CD4-positive, alpha-beta T cell treated with Interleukin-21 for 1 hour (primary cell): Measurements from ENCODE around the gene DEFB113.

Experiments used
- DNase-seq: peaks from one replicate; pipeline ENCODE4 v3.0.0-alpha.2; 2020

Gene DEFB113

GRCh38 chr6:49934770-49935169 is 34.7 kb downstream of the DEFB113 start:
- no peak for DNase-seq

- no peak for DNase-seq
These were observed 35.9 kb downstream of the DEFB113 start for GRCh38 chr6:49933526-49933925.

DNA sequence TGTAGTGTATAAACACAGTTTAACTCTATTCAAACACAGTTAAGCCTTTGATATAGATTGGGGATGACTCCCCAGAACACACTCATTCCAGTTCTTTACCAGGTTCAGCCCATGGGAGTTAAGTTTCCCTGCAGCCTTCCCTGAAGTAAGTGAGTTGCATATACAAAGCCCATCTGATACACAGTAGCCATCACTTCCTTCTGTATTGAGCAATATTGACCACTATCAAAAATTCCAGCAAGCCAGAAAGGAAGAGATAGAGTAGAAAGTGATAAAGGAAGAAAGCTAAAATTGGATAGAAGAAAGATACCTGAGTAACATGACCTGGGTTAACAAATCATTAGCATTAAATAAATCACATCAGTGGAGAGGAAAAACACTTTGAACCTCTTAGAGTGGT is 40.1 kb downstream of the DEFB113 start:
- DNase-seq: no peak

DNA sequence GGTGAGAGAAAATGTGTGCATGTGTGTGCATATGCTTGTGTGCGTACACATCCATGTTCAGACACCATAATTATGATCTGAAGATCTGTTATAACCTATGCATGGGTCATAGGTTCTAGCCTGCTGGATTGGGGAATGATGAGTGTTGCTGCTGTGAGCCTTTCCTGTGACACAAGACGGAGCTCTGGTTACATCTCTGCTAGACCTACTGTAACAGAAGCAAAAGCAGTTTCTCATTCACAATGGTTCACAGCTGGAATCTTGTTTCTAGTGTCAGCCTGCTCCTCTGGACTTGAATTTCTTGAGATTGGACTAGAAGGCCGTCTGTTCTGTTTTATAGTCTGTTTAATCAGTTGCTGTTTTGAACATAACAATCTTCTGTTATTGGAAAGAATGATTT is 45.6 kb downstream of the DEFB113 start:
- no peak for DNase-seq

DNA sequence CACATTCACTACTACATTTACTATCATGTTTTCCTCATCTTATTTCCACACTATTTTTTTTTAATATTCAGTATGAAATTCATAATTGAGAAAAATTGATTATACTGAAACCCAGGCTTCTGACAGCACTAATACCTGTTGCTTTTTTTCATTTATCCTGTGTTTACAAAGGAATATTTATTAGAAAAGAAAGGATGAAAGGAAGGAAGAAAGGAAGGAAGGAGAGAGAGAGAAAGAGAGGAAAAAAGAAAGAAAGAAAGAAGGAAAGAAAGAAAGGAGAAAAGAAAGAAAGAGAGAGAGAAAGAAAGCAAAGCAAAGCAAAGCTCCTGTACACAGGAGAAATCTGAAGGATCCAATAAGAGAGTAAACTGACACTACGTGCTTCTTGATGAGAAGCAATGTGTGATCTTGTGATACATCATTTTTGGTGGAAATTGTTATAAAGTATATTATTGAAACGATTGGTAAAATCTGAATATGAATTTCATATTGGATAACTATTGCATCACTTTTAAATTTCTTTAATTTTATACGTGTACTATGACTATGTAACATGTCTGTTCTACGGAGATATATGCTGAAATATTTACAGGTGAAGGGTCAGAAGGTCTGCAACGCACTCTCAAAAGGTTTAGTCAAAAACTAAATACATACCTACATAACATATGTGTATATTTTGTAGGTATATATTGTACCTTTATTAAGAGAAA is 49.3 kb downstream of the DEFB113 start:
- no peak for DNase-seq

GRCh38 chr6:49919261-49919660 is 50.2 kb downstream of the DEFB113 start:
- no peak for DNase-seq

DNA sequence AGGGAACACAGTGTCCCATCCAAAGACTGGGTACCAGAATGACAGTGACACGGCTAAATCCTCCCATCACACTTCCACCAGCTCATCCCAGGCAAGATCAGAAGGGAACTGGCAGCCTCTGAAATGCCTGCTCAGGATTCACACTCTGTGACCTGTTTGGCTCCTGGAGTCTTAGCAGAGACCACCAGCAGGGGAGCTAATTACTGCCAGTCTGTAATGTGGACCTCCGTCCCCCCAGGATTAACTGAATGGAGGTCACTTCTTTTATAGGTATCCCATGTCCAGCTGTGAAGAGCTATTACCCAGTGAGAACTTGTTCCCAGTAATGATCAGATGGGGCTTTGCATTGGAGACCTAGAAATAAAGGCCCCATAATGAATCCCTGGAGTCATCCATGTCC is 50.6 kb downstream of the DEFB113 start:
- no peak for DNase-seq
